CD4-positive, alpha-beta T cell treated with Interleukin-2 at 100 ng/mL for 4 hours (primary cell): ENCODE measurements around the gene PTPRQ.
"Not testable (repeated sequence)": the region's sequence is repeated elsewhere in the genome, so short reads cannot be mapped to it uniquely, and the experiment has no call there.

Source experiments
- DNase-seq: peaks from one replicate; pipeline ENCODE4 v3.0.0-alpha.2; 2020; ENCODE audit warnings: low spot score

The PTPRQ gene

DNA sequence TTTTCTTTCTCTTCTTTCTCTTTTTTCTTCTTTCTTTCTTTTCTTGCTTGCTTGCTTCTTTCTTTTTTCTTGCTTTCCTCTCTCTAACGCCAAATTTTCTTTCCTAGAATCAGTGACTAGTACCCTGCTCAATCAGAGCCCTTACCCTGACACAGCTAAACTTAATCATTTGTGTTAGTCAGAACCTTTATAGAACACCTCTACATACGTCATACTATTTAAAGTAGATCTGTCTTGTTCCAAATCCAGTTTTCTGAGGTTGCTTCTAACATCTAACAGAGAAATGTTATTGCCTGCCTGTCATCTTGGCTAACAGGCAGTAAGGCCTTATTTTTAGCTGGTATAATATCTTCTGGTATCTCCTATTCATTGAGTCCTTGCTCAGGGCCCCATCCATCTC lies 197.9 kb downstream of the PTPRQ start:
- DNase-seq, result no peak

DNA sequence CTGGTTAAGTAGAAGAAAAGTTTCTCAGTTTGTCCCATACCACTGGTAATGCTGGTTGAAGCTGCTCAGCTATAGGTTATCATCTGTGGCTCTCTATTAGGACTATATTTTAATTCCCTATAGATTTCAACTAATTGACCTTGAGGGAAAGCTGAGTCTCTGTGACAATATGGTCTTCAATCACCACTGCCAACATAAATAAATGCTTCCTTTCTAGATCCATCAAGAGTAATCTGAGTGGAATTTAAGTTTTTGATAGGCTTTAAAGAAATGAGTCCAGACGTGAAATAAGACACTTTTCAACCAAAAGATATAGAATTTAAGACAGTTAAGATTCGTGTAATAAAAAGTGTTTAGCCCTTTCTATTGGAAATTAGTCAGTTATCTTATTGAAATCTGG lies 199.9 kb downstream of the PTPRQ start:
- no peak for DNase-seq

- DNase-seq, result no peak
Measured at GRCh38 chr12:80648881-80649280, 204.8 kb downstream of the PTPRQ start.

DNA sequence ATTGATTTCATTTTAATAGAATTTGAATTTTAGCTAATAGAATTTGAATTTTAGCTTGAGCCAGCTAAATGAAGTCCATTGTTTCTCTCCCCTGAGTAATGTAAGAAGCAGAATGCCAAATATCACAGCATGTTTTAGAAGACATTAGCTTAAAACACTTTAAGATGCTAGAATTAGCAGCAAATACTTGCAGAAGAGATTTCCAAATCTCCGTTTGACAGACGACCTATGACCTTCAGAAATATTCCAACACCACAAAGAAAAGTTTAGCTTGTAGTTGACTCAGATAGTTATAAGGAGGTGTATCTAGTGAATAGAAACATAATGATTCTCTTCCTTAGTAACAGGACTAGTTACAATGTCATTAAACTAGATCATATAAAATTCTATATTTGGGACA lies 211.7 kb downstream of the PTPRQ start:
- no peak for DNase-seq

DNA sequence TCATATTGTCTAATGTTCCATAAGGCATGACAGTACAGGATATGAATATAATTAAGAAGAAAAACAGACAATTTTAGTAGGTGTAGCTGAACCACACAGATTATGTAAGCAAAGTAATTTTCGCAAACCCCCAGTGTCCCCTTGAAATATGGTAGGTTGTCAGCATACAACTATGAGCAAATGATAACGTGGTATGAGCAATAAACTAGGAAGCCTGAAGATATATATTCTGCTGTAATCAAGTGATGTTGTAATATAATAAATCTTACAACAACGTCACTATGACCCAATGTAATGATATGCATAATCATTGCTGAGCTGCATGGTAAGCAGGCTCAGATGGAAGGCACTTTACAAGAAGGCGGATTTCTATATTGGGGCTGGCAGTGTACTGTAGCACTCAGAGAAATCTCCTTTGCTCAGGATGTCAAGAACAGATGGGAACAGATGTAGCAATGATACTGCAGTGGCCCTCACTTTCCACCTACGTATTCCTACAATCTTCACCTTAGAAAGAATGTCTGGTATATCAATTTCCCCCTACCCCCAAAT lies 215.6 kb downstream of the PTPRQ start:
- no peak for DNase-seq

DNA sequence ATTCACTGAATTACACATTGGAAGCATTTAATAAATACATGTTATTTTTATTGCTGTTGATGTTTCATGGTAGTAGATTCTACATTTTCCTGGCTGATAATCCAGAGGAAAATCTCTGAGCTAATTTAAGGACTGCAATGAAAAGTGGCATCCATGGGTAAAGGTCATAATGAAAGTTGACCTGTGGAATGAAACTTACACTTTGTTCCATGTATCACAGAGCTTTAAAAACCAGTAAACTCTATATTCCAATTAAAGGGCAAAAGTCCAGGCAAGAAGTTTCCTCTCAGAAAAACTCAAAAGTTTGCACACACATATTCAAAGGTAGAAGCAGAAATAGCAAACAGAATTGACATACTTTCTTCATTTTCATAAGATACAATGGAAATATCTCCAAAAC lies 218.6 kb downstream of the PTPRQ start:
- no peak for DNase-seq

- DNase-seq, result no peak
Measured at GRCh38 chr12:80670214-80670613, 226.2 kb downstream of the PTPRQ start.

- DNase-seq, result not testable (repeated sequence)
Measured at GRCh38 chr12:80676042-80676636, 232.1 kb downstream of the PTPRQ start.

DNA sequence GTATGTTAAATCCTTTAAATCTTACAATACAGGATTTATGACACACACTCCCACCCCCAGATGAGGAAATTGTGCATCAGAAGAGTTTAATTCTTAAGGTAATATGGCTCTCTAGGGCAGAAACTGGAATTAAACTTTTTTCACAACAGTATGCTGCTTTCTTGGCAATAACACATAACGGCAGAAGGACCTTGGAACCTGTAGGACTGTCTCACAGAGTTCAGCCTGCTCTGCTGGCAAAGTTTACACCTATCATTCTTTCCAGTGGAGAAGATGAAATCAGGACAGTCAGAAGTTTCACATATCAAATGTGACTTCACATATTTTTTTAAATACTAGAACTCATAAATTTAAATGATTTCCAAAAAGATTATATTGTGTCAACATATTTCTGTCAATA lies 232.8 kb downstream of the PTPRQ start:
- no peak for DNase-seq

- no peak for DNase-seq
Measured at GRCh38 chr12:80677994-80678393, 234.0 kb downstream of the PTPRQ start.

DNA sequence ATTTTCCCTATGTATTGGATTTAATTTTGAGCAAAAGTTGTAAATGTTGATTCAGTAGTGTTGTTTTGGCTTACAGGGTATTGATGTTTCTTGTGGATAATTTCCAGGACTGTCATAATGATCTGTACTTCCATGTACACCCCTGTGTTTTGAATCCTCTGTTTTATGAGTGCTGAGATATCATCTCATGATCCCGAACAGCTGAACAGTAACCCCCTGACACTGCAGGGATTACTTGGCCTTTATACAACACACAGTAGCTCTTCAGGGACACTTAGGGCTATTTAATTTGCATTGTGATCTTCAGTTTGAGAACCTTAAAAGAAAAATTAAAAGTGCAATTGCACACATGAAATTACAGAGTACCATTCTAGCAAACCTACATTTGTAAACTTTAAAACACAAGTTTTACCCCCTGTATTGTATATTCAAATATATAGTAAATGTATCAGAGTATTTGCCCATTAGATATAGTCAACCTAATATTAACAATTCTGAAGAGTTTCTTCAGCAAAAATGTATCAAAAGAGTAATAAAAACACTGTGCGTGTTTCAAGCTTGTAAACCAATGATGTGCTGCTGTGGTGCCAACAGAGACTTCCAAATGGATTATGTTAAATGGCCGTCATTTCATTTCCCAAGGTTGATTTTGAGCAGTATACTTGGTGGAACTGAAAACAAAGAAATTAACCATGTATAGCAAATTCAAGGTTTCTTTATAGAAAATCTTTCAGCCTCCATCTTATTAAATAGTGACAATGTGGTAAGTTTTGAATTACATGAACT lies 235.5 kb downstream of the PTPRQ start:
- no peak for DNase-seq

DNA sequence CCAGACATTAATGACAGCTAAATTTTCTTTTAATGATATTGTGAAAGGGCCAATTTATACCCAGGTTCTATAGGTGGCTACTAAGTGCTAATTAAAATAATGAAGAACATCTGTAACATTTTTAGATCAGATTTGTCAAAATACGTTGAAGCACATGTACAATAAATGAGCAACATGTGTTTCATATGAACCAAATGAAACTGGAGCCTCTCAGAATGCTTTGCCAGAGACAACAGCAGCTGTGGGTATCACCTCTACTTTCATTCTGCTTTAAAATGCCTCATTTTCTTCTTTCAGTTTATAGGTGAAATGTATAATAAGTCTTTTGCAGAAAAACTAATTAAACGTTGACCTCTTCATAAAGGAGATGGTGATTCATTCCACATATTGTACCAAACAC lies 237.3 kb downstream of the PTPRQ start:
- DNase-seq, result no peak

DNA sequence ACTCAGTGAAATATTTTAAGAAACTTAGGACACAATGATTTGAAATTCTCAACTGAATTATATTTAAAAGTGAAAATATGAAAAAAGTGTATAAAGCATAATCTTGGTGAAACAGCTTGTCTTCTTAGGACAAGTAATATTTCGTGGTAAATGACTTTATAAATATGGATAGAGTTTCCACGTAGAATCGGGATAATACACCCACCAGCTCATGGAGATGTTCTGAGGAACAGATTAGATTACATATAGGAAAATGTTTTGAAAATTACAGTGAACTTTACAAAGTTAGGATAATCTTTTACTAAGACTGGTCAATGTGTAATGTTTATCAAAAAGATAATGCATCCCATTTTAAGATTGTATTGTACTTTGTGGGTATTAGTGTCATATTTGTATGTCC lies 237.8 kb downstream of the PTPRQ start:
- no peak for DNase-seq

DNA sequence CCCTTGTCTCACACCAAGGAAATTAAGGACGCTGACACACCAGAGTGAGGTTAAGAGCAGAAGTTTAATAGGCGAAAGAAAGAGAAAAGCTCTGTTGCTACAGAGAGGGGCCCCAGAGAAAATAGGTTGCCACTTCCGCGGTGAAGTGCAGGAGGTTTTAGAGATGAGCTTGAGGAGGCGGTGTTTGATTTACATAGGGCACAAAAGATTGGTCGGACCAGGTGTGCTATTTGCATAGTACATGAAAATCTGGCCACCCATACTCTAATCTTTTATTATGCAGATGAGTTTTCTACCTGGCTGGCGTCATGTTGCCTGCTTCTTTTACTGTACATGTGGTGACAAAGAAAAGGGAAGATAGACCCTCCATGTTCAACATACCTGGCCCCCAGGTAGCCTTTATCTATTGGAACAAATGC lies 240.1 kb downstream of the PTPRQ start:
- no peak for DNase-seq

GRCh38 chr12:80690090-80690489 lies 246.1 kb downstream of the PTPRQ start:
- DNase-seq, result no peak

GRCh38 chr12:80690513-80690912 lies 246.5 kb downstream of the PTPRQ start:
- DNase-seq, result no peak

GRCh38 chr12:80692114-80692513 lies 248.1 kb downstream of the PTPRQ start:
- DNase-seq, result no peak

- DNase-seq, result no peak
Measured at GRCh38 chr12:80697270-80697887, 253.3 kb downstream of the PTPRQ start.

- DNase-seq, result no peak
Measured at GRCh38 chr12:80698256-80698655, 254.2 kb downstream of the PTPRQ start.

DNA sequence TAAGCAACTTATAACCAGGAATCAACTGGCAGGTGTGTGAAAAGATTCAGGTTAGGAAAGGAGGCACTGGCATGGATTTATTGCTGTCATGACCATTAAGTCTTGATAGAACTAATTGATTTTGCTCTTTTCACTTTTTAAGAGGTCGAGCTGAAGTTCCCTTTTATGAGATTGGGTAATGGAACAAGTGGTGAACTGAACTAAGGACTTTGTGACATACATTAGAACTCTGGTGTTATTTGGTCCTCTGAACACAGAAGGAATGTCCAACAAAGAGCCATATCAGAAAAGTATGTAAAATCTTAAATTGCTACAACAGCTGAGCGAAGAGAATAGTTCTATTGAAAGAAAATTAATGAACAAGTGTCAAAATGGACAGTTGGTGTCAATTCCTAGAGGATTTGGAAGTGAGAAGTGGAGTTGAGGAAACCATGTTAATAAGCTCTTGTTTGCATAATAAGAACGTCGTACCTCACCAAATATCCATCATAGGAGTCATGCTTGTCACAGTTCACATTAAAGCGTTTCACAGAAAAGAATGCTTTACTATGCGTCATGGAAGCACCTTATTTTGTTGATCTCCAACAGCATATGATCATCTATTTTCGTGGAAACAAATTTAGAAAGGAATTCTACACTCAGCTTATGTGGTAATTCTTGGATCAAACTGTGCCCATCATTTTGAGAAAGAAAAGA lies 255.0 kb downstream of the PTPRQ start:
- DNase-seq, result no peak

- no peak for DNase-seq
Measured at GRCh38 chr12:80700327-80700726, 256.3 kb downstream of the PTPRQ start.

DNA sequence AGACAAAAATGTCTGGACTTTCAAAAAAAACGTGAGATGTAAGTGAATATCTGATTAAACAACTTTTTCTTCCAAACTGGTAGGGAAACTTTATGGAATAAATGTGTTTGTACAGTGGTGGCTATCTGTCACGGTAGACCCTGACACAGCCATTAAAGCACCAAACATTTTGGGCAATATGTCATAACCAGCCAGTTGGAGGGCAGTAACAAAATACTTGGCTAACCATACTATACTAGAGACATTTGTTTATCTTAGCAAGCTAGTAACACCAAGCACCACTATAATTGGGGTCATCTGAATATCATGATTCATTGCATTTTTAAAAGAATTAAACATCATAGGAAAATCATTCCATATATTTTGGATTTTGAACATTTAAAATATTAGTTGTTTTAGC lies 257.4 kb downstream of the PTPRQ start:
- no peak for DNase-seq
